ENCODE results near the gene RIT2.
"Not testable (repeated sequence)": the region's sequence is repeated elsewhere in the genome, so short reads cannot be mapped to it uniquely, and the experiment has no call there.

RIT2 gene

DNA sequence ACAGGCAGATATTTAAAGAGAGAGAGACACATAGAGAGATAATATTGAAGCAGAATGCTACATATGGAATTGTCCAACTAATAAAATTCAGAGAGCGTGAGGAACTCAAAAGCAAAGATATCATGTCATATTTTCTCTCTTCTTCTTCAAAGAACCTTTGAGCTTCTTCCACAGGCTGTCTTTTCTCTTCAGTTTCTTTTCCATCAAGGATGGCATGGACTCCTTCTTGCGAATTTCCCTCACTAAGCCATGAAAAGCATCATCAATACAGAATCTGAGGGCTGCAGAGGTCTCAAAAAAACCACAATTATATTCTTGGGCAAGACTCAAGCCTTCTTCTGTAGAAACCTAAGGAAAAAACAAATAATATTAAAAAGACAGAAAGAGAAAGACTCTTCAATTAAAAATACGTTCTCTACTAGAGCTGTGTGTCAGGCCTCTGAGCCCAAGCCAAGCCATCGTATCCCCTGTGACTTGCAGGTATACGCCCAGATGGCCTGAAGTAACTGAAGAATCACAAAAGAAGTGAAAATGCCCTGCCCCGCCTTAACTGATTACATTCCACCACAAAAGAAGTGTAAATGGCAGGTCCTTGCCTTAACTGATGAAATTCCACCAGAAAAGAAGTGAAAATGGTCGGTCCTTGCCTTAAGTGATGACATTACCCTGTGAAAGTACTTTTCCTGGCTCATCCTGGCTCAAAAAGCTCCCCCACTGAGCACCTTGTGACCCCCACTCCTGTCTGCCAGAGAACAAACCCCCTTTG is 371.9 kb downstream of the RIT2 start:
- no peak for DNase-seq

DNA sequence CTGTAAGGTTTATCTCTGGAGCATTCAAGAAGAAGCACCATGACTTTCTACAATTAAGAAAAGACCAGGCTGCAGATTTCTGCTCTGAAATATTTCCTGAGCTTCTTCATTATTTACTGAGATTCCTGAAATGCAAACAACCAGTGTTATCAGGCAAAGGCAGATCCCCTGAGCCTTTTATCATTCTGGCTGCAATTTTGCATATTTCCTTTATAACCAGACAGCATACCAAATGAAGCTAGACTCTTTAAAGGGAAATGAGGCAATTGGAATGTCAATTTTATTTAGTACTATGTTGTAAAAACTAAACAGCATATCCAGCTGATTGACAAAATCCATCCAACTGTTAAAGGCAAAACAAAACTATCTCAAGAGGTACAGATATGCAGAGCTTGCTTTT is 372.5 kb downstream of the RIT2 start:
- no peak for DNase-seq

DNA sequence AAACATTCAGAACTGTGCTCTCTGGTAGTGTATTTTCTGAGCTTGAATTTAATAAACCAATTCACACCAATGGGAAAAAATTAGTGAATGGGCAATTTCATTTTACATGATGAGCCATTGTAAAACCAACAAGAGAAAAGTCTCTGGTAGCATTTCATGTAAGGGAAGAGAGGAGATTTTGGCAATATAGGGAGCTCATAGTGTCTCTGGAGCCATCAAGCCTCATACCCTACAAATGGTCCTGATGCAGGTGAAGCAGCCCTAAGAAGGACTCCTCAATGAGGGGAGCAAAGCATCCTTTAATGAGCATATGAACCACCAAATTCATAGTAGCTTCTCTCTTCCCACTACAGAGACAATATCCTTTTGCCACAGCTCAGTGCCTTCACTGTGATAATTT is 373.0 kb downstream of the RIT2 start:
- no peak for DNase-seq

DNA sequence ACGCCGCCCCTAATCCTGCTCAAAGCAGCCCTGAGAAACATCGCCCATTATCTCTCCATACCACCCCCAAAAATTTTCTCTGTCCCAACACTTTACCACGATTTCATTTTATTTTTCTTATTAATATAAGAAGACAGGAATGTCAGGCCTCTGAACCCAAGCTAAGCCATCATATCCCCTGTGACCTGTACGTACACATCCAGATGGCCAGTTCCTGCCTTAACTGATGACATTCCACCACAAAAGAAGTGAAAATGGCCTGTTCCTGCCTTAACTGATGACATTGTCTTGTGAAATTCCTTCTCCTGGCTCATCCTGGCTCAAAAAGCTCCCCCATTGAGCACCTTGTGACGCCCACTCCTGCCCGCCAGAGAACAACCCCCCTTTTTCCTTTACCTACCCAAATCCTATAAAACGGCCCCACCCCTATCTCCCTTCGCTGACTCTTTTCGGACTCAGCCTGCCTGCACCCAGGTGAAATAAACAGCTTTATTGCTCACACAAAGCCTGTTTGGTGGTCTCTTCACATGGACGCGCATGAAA is 373.6 kb downstream of the RIT2 start:
- not testable (repeated sequence) for DNase-seq

GRCh38 chr18:42741299-42741698 is 374.2 kb downstream of the RIT2 start:
- DNase-seq = not testable (repeated sequence)

- no peak for DNase-seq
These were observed 379.4 kb downstream of the RIT2 start for GRCh38 chr18:42736074-42736473.

DNA sequence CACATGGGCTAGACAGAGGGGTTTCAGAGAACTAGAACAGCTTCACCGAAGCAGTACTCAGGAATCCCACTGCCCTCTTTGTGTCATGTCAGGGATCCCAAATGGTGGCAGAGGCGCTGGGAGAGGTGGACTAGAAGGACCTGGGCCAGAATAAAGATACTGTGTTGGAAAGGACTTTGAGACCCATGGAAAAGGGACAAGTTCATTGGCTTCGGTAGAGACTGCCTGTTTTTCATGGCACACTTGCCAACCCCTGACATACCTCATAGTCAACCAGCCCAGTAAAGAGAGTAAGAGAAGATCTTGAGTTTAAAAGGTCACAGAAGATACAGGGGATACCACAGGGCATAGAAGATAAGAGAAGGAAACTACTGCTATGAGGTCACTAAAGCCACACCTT is 381.0 kb downstream of the RIT2 start:
- no peak for DNase-seq

DNA sequence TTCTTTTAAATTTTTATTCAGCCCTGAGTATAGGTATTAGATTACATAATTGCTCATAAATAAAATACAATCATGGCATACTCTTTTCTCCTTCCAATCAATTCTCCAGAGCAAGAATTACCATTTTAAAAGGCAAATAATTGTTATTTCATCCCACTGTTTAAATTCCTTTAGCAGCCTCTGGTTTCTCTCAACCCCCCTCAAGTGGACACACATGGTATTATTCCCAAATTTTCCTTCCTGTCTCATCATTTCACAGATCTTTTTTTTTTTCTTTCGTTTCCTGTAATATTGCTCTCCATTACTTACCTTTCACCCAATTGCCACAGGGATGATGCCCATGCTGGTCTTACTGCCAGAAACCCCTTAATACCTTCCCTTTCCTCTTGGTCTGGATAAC is 385.2 kb downstream of the RIT2 start:
- DNase-seq = no peak

DNA sequence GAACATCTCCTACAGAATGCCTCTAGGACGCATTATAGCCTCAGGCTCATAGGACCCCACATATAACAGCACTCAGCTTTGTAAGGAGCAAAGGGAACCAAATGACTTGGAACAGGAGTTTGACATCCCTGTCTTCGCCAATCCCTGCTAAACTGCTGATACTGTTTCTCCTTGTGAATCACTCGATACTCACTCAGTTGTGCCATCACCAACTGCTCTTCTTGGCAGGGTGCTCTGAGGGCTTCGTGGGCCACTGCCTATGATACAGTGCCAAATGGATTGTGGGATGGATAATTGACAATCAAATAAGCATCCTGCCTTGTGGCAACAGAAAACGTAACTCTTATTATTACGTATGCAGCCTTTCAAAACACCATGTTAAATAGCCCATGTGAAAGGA is 396.3 kb downstream of the RIT2 start:
- DNase-seq = no peak

DNA sequence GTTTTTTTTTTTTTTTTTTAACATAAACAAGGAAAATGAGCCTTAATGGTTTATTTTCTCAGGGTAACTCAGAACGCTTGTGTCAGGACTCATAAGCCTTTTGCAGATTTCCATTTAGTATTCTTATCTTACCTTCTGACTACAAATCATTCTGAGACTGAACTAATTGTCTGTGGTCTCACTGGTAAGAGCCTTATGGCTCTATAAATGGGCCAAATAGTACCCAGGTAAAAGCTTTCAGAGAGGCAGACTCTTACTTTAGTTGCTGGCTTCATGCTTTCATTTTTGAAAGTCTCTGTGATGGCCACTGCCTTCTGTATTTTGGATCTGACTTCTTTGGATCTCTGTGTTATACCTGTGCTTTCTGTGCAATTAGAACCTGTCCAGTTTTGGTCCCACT is 403.4 kb downstream of the RIT2 start:
- no peak for DNase-seq

GRCh38 chr18:42707080-42707479 is 408.4 kb downstream of the RIT2 start:
- DNase-seq = no peak

- DNase-seq = no peak
These were observed 408.9 kb downstream of the RIT2 start for GRCh38 chr18:42706618-42707017.

DNA sequence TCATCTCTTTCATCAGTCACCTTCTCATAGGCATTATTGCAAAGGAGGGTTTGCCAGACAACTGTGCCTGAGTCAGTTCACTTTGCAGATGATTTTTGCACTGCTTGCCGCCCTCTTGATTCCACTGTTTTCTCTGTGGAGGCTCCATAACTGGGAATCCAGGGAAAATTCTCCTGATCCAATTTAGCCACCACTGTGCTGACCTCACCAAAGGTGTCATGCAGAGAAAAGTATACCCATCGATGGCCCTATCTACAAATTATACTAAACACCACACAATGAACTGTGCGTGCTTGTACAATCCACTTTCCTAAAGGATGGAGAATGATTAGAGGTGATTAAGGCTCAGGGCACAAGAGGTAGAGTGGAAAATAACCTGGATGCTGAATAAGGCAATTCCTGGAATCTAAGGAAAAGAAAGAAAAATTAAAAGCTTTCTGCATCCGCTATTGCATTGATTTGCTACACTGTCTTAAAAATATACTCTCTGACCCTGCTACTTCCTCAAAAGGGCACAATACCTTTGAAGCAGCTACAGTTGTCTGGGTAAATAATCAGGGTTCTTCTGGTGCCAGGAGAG is 409.4 kb downstream of the RIT2 start:
- DNase-seq = no peak

Data from Kasumi-1 (cell line).